ENCODE results near the gene PDP2. TPM values are rescaled to one million over a fixed set of nuclear protein-coding genes. Genes with fewer than 3 reads are reported as not detected.

Gene PDP2
- total RNA-seq, 1 donor = 4.0 TPM

DNA sequence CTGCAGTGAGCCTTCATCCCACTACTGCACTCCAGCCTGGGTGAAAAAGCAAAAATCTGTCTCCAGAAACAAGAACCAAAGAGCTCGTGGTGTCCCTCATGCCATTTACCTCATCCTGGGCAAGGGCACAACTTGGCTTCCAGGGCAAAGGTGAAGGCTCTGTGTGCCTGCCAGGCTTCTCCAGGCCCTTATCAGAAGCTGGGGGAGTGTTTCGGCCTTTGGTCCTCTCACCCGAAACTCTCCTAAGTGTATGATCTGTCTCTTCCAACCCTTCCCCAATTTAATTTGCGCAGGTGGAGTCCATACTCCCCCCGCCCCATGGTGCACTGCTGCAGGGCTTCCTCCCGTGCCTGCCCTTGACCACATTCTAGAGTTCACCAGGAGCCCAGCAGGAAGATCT lies 56.1 kb downstream of the PDP2 start:
- H3K4me1 ChIP-seq (ENCODE audit: insufficient read depth, low read length) = peaks cover 33% of the 10 kb centered on the region
- H3K9me3 ChIP-seq (ENCODE audit: low read depth, low read length) = no peaks in the 10 kb centered on the region
- H3K4me3 ChIP-seq (ENCODE audit: low read length) = no peak overlapping the region
- no peaks in the 10 kb centered on the region for H3K27me3 ChIP-seq (ENCODE audit: insufficient read depth, low read length)

DNA sequence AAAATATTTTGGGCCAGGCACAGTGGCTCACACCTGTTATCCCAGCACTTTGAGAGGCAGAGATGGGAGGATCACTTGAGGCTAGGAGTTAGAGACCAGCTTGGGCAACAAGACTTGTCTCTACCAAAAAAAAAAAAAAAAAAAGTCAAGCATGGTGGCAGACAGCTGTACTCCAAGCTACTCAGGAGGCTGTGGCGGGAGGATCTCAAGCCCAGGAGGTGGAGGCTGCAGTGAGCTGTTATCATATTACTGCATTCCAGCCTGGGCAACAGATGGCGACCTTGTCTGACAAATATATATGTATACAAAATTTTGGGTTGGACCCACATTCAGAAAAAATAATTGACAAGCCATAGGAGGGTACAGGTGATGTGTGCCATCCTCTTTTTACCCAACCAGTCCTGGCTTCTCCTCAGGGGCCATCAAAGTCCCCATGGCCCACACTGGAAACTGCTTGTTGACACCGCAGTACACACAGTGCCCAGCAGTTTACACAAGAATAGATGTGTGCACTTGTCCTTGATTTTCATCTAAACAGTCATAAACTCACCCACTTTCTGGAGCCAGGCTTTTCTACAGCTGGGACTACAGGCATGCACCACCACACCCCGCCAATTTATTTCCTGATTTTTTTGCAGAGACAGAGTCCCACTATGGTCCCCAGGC lies 56.7 kb downstream of the PDP2 start:
- H3K4me1 ChIP-seq (ENCODE audit: insufficient read depth, low read length) = peaks cover 33% of the 10 kb centered on the region
- no peak overlapping the region for H3K4me3 ChIP-seq (ENCODE audit: low read length)
- H3K27me3 ChIP-seq (ENCODE audit: insufficient read depth, low read length) = no peaks in the 10 kb centered on the region
- H3K9me3 ChIP-seq (ENCODE audit: low read depth, low read length) = no peaks in the 10 kb centered on the region

DNA sequence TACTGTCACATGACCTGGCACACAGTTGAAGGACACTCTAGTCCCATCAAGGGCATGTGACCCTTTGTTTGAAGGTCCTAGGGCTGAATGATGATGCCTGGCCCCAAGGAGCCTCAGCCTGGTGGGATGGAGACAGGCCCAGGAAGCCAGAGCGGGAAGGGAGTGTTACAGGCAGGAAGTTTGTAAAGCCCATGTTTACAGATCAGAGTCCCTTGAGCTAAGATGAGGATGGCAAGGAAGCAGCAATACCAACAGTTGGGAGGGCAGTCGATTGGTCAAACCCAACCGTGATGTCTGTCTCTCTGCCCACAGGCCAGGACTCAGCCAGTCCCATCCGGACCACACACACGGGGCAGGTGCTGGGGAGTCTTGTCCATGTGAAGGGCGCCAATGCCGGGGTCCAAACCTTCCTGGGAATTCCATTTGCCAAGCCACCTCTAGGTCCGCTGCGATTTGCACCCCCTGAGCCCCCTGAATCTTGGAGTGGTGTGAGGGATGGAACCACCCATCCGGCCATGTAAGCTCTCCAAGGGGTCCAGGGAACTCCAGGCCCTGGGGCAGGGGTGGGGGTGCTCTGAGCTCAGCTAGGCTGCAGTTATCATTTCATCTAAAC lies 57.5 kb downstream of the PDP2 start:
- peaks cover 28% of the 10 kb centered on the region for H3K4me1 ChIP-seq (ENCODE audit: insufficient read depth, low read length)
- no peaks in the 10 kb centered on the region for H3K27me3 ChIP-seq (ENCODE audit: insufficient read depth, low read length)
- no peaks in the 10 kb centered on the region for H3K9me3 ChIP-seq (ENCODE audit: low read depth, low read length)
- H3K4me3 ChIP-seq (ENCODE audit: low read length) = no peak overlapping the region

DNA sequence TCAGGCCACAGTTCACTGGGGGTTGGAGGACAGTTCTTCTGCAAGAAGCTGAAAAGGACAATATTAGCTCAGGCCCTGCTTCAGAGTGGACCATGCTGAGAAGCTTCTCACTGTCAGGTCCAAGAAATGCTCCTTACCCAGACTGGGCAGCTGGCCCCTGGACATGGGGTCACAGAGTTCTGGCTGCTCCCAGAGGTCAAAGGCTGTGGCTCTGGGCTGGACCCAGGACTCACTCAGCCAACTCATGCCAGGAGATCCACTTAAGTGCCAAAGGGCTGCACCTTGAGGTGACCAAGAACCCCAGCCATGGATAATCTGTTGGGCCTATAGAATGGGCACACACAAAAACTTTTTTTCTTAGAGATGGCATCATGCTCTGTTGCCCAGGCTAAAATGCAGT lies 59.1 kb downstream of the PDP2 start:
- no peaks in the 10 kb centered on the region for H3K27me3 ChIP-seq (ENCODE audit: insufficient read depth, low read length)

DNA sequence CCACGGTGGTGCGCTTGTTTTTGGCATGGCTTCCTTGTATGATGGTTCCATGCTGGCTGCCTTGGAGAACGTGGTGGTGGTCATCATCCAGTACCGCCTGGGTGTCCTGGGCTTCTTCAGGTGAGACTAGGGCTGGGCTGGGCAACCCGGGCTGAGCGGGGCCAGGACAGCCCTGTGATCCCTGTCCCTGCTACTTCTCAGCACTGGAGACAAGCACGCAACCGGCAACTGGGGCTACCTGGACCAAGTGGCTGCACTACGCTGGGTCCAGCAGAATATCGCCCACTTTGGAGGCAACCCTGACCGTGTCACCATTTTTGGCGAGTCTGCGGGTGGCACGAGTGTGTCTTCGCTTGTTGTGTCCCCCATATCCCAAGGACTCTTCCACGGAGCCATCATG lies 59.9 kb downstream of the PDP2 start:
- H3K4me1 ChIP-seq (ENCODE audit: insufficient read depth, low read length) = peaks cover 15% of the 10 kb centered on the region
- H3K9me3 ChIP-seq (ENCODE audit: low read depth, low read length) = no peaks in the 10 kb centered on the region
- no peak overlapping the region for H3K4me3 ChIP-seq (ENCODE audit: low read length)
- no peaks in the 10 kb centered on the region for H3K27me3 ChIP-seq (ENCODE audit: insufficient read depth, low read length)

More for the DNA sequence above, 59.1 kb downstream of the PDP2 start:
- Histone ChIP-seq H3K4me1 (ENCODE audit: insufficient read depth, low read length) (peaks cover 18% of the 10 kb centered on the region), H3K4me3 (ENCODE audit: low read length) (no peak overlapping the region), H3K9me3 (ENCODE audit: low read depth, low read length) (no peaks in the 10 kb centered on the region)

Other genes starting within 250 kb of the PDP2 start
- 2.0 TPM for gene CMTM4, start 183.8 kb upstream of the PDP2 start, total RNA-seq
- gene DYNC1LI2, start 128.9 kb upstream of the PDP2 start, total RNA-seq = 124 TPM
- 0.42 TPM for gene TERB1, start 78.9 kb upstream of the PDP2 start, total RNA-seq
- 76.7 TPM for gene NAE1, start 49.5 kb upstream of the PDP2 start, total RNA-seq
- gene CA7, start 36.1 kb upstream of the PDP2 start, total RNA-seq = not detected
- gene CDH16, start 38.4 kb downstream of the PDP2 start, total RNA-seq = not detected
- gene RRAD, start 45.0 kb downstream of the PDP2 start, total RNA-seq = 1.3 TPM
- gene CIAO2B, start 53.9 kb downstream of the PDP2 start, total RNA-seq = 21.2 TPM
- gene CES2, start 55.0 kb downstream of the PDP2 start, total RNA-seq = 23.8 TPM
- gene CES3, start 80.8 kb downstream of the PDP2 start, total RNA-seq = 0.63 TPM
- 5.6 TPM for gene CES4A, start 108.1 kb downstream of the PDP2 start, total RNA-seq
- gene CBFB, start 148.6 kb downstream of the PDP2 start, total RNA-seq = 80.5 TPM
- gene PHAF1, start 229.4 kb downstream of the PDP2 start, total RNA-seq = 32.5 TPM

Measured in mononuclear cell (primary cell).